Measurements from ENCODE around the gene EDEM3.
"Not testable (repeated sequence)": the region's sequence is repeated elsewhere in the genome, so short reads cannot be mapped to it uniquely, and the experiment has no call there.

Gene EDEM3

DNA sequence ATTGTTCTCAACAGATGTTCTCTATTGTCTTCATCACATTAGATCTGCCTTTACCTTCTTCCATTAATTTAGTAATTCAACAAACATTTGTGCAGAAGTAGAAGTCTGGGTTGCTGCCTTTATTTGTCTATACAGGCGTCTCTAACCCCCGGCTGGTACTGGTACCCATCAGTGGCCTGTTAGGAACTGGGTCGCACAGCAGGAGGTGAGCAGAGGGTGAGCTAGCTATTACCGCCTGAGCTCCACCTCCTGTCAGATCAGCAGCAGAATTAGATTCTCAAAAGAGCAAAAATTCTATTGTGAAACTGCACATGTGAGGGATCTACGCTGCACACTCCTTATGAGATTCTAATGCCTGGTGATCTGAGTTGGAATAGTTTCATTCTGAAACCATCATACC lies 12.9 kb upstream of the EDEM3 start:
- no peak for DNase-seq

- DNase-seq: no peak
Measured at GRCh38 chr1:184764483-184764882, 9.8 kb upstream of the EDEM3 start.

DNA sequence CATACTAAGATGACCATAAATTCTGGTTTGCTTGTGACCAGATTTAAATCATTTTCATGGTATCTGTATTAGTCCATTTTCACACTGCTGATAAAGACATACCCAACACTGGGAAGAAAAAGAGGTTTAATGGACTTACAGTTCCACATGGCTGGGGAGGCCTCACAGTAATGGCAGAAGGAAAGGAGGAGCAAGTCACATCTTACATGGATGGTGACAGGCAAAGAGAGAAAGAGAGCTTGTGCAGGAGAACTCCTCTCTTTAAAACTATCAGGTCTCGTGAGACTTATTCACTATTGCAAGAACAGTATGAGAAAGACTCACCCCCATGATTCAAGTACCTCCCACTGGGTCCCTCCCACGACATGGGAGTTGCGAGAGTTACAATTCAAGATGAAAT lies 8.9 kb upstream of the EDEM3 start:
- DNase-seq: not testable (repeated sequence)

- DNase-seq: no peak
Measured at GRCh38 chr1:184761969-184762485, 7.4 kb upstream of the EDEM3 start.

DNA sequence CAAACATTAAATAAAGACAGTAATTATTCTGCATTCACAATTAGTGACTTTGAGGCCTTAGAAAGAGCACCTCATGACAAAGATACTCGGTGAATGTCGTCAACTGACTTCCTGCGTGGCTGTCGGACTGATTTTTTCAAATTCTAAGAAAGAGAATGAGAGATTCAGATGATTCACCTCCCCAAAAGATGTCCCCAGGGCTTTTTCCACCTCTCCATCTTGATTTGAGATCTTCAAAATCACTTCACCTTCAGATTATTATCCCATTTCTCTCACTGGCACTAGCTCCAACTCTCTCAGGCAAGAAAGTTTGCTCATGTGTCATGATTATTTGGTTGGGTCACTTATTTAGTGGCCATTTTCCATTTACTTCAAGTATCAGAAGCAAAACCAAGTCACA lies 5.0 kb upstream of the EDEM3 start:
- DNase-seq: no peak

DNA sequence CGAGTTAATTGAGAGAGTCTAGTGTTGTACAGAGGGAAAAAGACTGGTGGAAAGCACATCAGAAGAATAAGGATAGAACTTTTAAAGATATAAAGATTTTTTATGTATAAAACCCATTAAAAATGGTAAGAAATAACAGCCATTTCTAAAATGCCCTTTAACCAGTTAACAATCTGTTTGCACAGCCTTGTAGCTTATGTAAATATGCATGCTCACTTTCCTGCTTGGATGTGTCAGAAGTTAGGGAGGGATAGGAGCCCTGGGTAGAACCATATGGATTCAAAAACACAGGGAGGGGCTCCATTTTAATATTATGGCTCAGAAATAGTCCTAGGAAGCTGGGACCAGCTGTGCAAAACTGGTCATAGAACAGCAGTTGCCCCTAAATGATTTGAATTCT lies 4.5 kb upstream of the EDEM3 start:
- DNase-seq: no peak

- DNase-seq: no peak
Measured at GRCh38 chr1:184757891-184758290, 3.2 kb upstream of the EDEM3 start.

DNA sequence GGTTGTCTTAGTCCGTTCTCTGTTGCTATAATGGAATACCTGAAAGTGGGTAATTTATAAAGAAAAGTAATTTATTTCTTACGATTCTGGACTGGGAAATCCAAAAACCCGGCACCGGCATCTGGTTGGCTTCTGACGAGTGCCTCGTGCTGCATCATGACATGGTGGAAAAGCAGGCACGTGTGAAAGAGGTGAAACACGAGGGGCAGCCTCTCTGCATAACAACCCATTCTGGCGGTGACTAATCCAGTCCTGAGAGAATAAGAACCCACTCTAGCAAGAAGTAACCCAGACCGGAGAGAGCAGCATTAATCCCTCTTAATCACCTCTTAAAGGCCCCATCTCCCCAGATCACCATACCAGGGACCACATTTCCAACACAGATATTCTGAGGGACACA lies 2.7 kb upstream of the EDEM3 start:
- DNase-seq: no peak

GRCh38 chr1:184755226-184756065 lies 788 bp upstream of the EDEM3 start:
- DNase-seq: peak; percentile 27

DNA sequence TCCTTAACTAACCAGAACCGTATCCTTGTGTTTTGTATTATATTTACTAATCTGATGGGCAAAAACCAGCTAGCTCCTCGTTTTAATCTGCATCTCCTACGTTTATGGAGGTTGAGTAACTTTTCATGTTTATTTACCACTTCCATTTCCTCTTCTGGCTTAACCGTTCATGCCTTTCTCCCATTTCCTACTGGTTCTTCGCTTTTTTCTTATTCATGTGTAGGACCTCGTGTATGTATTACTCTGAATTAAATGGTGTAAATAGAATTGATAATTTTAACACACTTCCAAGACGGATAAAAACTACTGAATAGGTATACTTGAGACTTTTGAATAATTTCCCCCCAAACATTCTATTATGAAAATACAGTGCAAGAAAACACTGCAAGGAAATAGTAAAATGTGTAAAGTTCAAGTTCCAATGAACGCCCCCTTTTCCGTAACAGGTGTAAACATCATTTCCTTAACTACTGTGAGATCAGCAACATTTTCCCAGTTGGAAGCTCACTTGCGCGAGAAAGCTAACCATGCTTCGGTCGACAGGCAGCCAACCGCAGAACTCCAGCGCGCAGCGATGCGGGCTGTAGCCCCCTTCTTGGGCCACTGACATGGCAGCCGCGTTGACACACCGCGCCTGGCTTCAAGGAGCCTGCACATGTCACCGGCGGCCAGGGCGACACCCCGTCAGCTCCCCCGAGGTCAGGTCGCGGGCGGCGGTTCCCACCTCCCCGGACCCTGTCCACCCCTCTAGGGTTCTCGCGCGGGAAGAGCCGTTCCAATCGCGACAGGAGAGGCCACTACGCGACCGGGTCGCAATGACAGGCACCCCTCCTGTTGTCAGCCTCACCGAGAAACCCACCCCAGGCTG lies 816 bp downstream of the EDEM3 start:
- peak; percentile 15 for DNase-seq

GRCh38 chr1:184753117-184753516 lies 1.5 kb downstream of the EDEM3 start:
- no peak for DNase-seq

DNA sequence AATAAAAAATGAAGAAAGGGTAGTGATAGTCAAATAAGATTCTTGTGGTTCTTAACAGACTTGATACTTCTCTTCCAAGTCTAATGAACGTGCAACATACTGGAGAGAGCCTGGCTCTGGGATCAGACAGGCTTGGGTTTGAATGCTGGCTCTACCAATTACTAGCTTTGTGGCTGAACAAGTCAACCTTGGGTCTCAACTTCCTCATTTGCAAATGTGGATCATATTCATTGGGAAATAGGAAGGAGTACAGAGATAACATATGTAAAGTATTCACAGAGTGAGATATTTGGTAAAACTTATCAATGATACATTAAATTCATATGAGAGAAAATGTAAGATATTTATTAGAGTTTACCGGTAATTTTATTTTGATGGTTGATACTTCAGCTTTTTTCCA lies 2.0 kb downstream of the EDEM3 start:
- DNase-seq: no peak

GRCh38 chr1:184748740-184749139 lies 5.9 kb downstream of the EDEM3 start:
- no peak for DNase-seq

DNA sequence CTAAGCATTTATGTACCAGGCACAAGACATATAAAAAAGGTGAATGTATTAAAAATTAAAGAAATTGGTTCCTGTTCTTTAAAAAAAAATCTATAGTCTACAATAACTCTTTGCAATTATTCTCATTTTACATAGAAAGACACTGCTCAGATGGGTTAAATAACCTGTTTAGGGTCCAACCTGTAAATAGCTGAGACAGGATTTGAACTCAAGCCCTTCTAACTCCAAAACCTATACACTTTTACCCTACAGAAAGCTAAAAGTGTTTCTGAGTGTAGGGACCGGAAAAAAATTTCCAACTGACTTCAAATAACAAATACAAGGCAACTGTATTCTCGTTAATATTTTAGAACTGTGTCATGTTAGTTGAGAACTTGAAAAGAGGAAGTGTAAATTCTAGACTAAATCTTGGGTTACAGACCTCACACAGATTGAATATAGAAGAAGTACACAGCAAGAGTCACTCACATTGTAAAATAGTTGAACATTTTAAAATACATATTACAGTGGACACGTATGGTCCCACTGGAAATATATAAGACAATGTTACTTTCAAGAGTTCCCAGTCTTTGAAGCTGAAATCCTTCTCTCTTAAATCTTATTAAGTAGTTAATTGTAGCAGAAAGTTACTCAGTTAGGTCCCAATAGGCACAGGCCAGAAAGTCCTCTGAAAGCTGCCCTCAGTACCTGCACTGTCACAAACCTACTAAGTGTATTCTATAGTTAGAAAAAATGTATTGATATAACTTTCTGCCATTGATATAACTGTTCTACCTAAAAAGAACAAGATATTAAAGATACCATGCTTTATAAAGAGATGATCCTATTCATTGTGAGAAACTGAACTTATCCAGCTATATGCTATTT lies 7.3 kb downstream of the EDEM3 start:
- DNase-seq: no peak

GRCh38 chr1:184745929-184746638 lies 8.6 kb downstream of the EDEM3 start:
- DNase-seq: no peak

GRCh38 chr1:184745110-184745509 lies 9.5 kb downstream of the EDEM3 start:
- no peak for DNase-seq

DNA sequence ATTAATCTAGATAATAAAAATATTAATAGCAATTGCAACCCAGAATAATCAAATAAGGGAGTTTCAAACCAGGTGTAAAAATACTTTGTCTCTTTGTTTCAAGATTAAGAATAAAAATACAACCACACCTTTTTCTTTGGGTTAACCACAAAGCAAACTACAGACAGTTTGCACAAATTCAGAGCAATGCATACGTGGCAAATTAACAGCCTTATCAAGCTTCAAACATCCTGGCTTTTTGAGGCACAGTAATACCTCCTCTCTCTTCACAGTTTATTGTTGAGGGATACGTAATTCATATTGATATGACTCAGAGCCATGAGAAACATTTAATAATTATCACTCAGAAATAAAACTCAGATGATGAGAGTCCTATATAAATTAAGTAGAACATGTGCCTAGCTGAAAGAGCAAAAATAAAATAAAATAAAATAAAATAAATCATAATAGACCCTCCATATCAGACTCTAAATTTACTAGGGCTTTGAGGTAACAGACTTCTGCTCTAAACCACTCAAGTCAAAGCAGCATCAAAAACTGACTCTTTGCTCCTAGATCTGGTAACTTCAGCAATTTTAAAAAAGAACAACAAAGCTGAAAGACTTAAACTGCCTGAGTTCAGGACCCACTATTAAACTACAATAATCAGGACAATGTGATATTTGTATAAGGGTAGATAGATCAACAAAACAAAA lies 11.4 kb downstream of the EDEM3 start:
- DNase-seq: no peak

- no peak for DNase-seq
Measured at GRCh38 chr1:184740344-184740743, 14.3 kb downstream of the EDEM3 start.

DNA sequence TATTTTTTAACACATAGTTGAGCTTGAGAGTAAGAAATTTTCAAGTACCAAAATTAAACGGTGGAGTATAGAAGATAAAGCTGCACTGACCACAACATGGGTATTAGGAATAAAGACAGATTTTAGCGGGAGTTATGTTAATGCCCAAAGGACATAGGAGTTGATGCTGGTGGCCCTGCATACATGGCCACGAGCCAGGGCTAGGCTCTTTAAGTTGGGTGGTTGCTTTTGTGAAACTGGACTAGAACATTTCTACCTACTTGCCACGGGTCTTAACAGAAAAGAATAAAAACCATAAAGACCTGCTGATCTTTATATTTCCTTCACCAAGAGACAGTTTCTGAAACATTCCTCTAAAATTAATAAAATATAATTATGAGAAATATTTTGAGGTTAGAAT lies 14.9 kb downstream of the EDEM3 start:
- no peak for DNase-seq

DNA sequence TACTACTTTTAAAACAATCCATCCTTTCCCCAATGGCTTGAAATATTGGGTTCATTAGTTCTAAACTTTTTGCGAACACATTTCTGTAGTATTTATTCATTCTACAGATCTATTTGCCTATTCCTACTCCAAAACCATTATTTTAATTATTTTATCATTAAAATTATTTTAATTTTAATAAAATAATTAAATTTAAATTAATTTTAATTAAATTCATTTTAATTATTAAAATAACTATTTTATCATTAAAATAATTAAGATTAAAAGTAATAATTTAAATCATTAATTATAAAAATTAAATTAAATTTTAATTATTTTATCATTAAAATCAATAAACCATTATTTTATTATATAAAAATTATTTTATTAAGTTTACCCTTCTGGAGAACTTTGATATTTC lies 15.6 kb downstream of the EDEM3 start:
- DNase-seq: no peak

DNA sequence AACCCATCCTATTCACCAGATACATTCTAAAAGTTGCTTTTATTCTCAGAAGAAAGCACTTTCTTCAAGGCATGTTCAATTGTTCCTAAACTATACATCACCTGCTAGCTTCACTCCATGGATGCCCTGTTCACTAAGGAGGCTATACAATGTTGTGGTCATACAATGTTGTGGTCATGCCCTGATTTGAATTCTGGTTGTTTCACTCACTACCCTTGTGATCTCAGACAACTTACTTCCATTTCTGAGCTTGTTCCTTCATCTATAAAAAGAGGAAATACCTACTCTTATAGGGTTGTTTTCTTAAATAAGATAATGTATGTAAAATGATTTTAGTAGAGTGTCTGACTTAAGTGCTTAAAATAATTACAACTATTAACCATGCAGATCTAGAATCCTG lies 19.7 kb downstream of the EDEM3 start:
- DNase-seq: no peak

GRCh38 chr1:184724843-184725242 lies 29.8 kb downstream of the EDEM3 start:
- no peak for DNase-seq

All from fibroblast of skin of right quadriceps (primary cell).